Right lobe of liver (tissue), 6 donors: ENCODE measurements around the gene KLHL17. TPM values are rescaled to one million over a fixed set of nuclear protein-coding genes. Genes with fewer than 3 reads are reported as not detected.

Source experiments
- ATAC-seq, 4 donors: fragments of 200-7000 bp; cut with Tn5 transposase; one replicate each; pipeline ENCODE4 v1.9.1; 2020; ENCODE audit warnings: mild to moderate bottlenecking in 4 of 4, moderate library complexity in 4 of 4
- DNase-seq, 3 donors: peaks; one replicate each; pipeline ENCODE4 v3.0.0-alpha.2; 2020
- H3K27ac ChIP-seq, 3 donors: fragments of 200-600 bp; one replicate each; pipeline ENCODE4 v1.8.0; 2022
- H3K27me3 ChIP-seq, 2 donors: fragments of 200-600 bp; one replicate each; pipeline ENCODE4 v1.8.0; 2022
- H3K36me3 ChIP-seq, 4 donors: fragments of 200-600 bp; sonication (generic) in 1 of 4; one replicate each; pipeline versions ENCODE4 v1.5.1 to v1.8.0; 2017 to 2022; ENCODE audit warnings: control low read depth in 1 of 4
- H3K4me1 ChIP-seq, 4 donors: fragments of 200-600 bp; sonication (generic) in 1 of 4; one replicate each; pipeline versions ENCODE4 v1.5.1 to v1.8.0; 2017 to 2022; ENCODE audit warnings: control low read depth in 1 of 4
- H3K4me3 ChIP-seq, 3 donors: fragments of 200-600 bp; one replicate each; pipeline ENCODE4 v1.8.0; 2022
- H3K9me3 ChIP-seq, 4 donors: fragments of 200-600 bp; sonication (generic) in 1 of 4; one replicate each; pipeline versions ENCODE4 v1.5.1 to v1.8.0; 2017 to 2022; ENCODE audit warnings: control low read depth in 1 of 4
- CTCF ChIP-seq, 4 donors: fragments of 200-600 bp in 3 of 4; fragments of 450-650 bp in 1 of 4; IDR thresholded peaks; one replicate each; pipeline versions ENCODE4 v1.5.1 to v1.8.0; 2016 to 2022; ENCODE audit warnings: antibody characterized with exemption in 4 of 4, mild to moderate bottlenecking in 2 of 4
- POLR2A ChIP-seq: fragments of 450-650 bp; IDR thresholded peaks from one replicate; pipeline ENCODE4 v1.6.1; 2017; ENCODE audit warnings: antibody characterized with exemption, mild to moderate bottlenecking
- WGBS: methylation state at CpG from one replicate; pipeline ENCODE4 v1.1.6; 2018; ENCODE audit warnings: low coverage, low lambda C conversion rate; ENCODE audit not compliant: insufficient coverage; ENCODE audit errors: missing lambda C conversion rate; 5-methylcytosine and 5-hydroxymethylcytosine counted together
- intact Hi-C, 2 donors: fragments of 100-400 bp; cut with DNase I; formaldehyde crosslinking; loops; one replicate each; pipeline versions ENCODE4 v1.11.2 to v1.14.1; 2022
- total RNA-seq, 6 experiments: library from RNA; depleted of rRNA in 2 of 6; stranded (reverse); fragments of >200 nt in 2 of 6; fragmentation: NEBNext Ultra II Directional in 3 of 6; extraction: Animal tissue kit (Norgen Biotek cat#: 25700) in 3 of 6; gene quantifications; one replicate each; pipeline versions ENCODE4 v1.1.0 to v1.2.4, GENCODE V29; 2016 to 2023
- donor health status: DM: no; HTN: yes; CAD: no.
- donor health status: DM: no; HTN: no; CAD: no.
- donor health status: DM: no; HTN: no; CAD: no.
- donor health status: DM: no; HTN: yes; CAD: no.
- donor health status: DM: no; HTN: yes; CAD: no.

The KLHL17 gene
- total RNA-seq, 6 experiments from 2014 or later: 1.9 to 6.7 (median 4.3) TPM

- DNase-seq (no peak), ATAC-seq (no peak)
- Histone ChIP-seq H3K4me1 (peaks cover 0 to 18% (median 6%) of the 10 kb centered on the region in 4 donors), H3K27ac (peak overlapping the region in 1 of 3 donors; percentile 60), H3K4me3 (peak overlapping the region; percentile 21 to 30 (median 27)), H3K9me3 (no peaks in the 10 kb centered on the region), H3K36me3 (peaks cover 0 to 5% (median 0%) of the 10 kb centered on the region in 4 donors), H3K27me3 (peaks cover 0 to 16% of the 10 kb centered on the region in 2 donors)
- no peak for TF ChIP-seq POLR2A
- TF ChIP-seq CTCF (IDR thresholded peaks at IDR 0.05): no peak
- intact Hi-C loops: no loop called here
- 0% methylated on average over 10 of the region's 48 CpGs for WGBS
These were observed 18.0 kb upstream of the KLHL17 start for GRCh38 chr1:942411-942821.

GRCh38 chr1:942864-943533 lies 17.4 kb upstream of the KLHL17 start:
- peaks cover 0 to 16% of the 10 kb centered on the region in 2 donors for H3K27me3 ChIP-seq
- H3K4me3 ChIP-seq: peak overlapping the region in 2 of 3 donors; percentile 27 to 30
- intact Hi-C loops: no loop called here
- 13% methylated on average over 3 of the region's 27 CpGs for WGBS
- ATAC-seq: no peak
- no peak for DNase-seq
- H3K9me3 ChIP-seq: no peaks in the 10 kb centered on the region
- peak overlapping the region in 1 of 3 donors; percentile 60 for H3K27ac ChIP-seq
- H3K36me3 ChIP-seq: peaks cover 0 to 10% (median 0%) of the 10 kb centered on the region in 4 donors
- TF ChIP-seq CTCF (IDR thresholded peaks at IDR 0.05): no peak
- no peak for TF ChIP-seq POLR2A
- H3K4me1 ChIP-seq: peaks cover 0 to 18% (median 6%) of the 10 kb centered on the region in 4 donors

- ATAC-seq (no peak), DNase-seq (no peak)
- Histone ChIP-seq H3K9me3 (no peaks in the 10 kb centered on the region), H3K4me1 (peaks cover 0 to 18% (median 6%) of the 10 kb centered on the region in 4 donors), H3K4me3 (no peak overlapping the region), H3K27ac (no peak overlapping the region), H3K36me3 (peaks cover 0 to 14% (median 0%) of the 10 kb centered on the region in 4 donors), H3K27me3 (peaks cover 0 to 15% of the 10 kb centered on the region in 2 donors)
- TF ChIP-seq CTCF (IDR thresholded peaks at IDR 0.05) (no peak), POLR2A (no peak)
- 58% methylated on average over 6 of the region's 27 CpGs for WGBS
- intact Hi-C loops: no loop called here
These were observed 16.6 kb upstream of the KLHL17 start for GRCh38 chr1:943545-944340.

GRCh38 chr1:944341-945325 lies 15.8 kb upstream of the KLHL17 start:
- Histone ChIP-seq H3K27me3 (peaks cover 0 to 7% of the 10 kb centered on the region in 2 donors), H3K4me1 (peaks cover 0 to 18% (median 6%) of the 10 kb centered on the region in 4 donors), H3K4me3 (no peak overlapping the region), H3K27ac (no peak overlapping the region), H3K9me3 (no peaks in the 10 kb centered on the region), H3K36me3 (peaks cover 0 to 16% (median 3%) of the 10 kb centered on the region in 4 donors)
- intact Hi-C loops: no loop called here
- DNase-seq: no peak
- TF ChIP-seq POLR2A (no peak), CTCF (IDR thresholded peaks at IDR 0.05) (no peak)
- ATAC-seq: no peak
- 64% methylated on average over 14 of the region's 28 CpGs for WGBS
